IPS DF 6.9 (cell line): ENCODE measurements around the gene SHKBP1.
A peak's percentile ranks its signal among the peaks of the same experiment; 100 is the strongest.

Experiments
- DNase-seq: peaks from one replicate; pipeline ENCODE4 v3.0.0-alpha.2; 2013; ENCODE audit warnings: low read depth, low spot score
- H3K27ac ChIP-seq: one replicate; pipeline ENCODE4 v1.5.1; 2013; ENCODE audit warnings: low read length, control low read depth
- H3K27me3 ChIP-seq: 2 replicates; pipeline ENCODE4 v1.6.1; 2013; ENCODE audit warnings: mild to moderate bottlenecking, low read length; ENCODE audit not compliant: control insufficient read depth, insufficient read depth
- H3K36me3 ChIP-seq: 2 replicates; pipeline ENCODE4 v1.6.1; 2013; ENCODE audit warnings: low read length; ENCODE audit not compliant: control insufficient read depth, insufficient read depth
- H3K4me1 ChIP-seq: 2 replicates; pipeline ENCODE4 v1.6.1; 2013; ENCODE audit warnings: low read length; ENCODE audit not compliant: control insufficient read depth, insufficient read depth
- H3K4me3 ChIP-seq: 2 replicates; pipeline ENCODE4 v1.5.1; 2013; ENCODE audit warnings: mild to moderate bottlenecking, low read length
- H3K9me3 ChIP-seq: 2 replicates; pipeline ENCODE4 v1.6.1; 2013; ENCODE audit warnings: low read length, inconsistent platforms; ENCODE audit not compliant: control insufficient read depth, insufficient read depth
- WGBS: extraction: QIAGEN DNeasy Blood & Tissue Kit; methylation state at CpG from one replicate; pipeline ENCODE4 v1.1.7; 2013; ENCODE audit warnings: mixed read lengths, missing lambda C conversion rate; ENCODE audit not compliant: insufficient read length, insufficient coverage; 5-methylcytosine and 5-hydroxymethylcytosine counted together

Gene SHKBP1

DNA sequence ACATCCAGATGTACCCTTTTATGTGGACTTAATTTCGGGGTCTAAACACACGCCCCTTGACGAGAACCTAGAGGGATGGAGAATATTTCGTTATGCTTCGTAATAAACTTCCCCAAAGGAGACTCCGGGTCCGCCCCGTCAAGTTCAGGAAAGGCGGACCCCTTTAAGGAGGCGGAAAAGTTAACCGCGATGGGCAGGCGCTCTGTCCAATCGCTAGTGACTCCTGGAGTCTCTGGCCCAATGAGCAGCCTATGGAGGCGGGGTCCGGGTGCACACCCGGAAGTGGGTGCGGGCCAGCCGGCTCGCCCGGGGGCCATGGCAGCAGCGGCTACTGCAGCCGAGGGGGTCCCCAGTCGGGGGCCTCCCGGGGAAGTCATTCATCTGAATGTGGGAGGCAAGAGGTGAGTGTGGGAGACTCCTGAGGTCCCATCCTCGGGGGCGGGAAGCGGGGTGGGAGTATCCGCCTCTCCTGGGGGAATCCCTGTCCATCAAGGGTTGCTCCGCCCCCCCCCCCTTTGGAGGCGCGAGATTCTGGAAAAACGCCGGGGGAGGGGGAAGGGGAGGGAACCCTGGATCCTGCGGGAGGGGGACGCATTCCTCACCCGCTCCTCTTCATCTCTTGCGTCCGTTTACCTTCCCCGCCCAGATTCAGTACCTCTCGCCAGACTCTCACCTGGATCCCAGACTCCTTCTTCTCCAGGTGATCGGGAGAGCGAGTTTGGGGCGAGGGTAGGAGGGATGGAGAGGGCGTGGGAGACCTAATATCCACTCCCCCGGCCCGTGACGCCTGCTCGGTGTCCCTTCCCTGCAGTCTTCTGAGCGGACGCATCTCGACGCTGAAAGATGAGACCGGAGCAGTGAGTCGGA is at the start of gene SHKBP1:
TSS of gene SHKBP1 (plus strand) at position 289 of the 867 bp plus-strand sequence. CDS start at position 316, 27 bp downstream.
- DNase-seq, result peak; percentile 91
- peaks cover 2% of the 10 kb centered on the region for H3K4me1 ChIP-seq
- no peaks in the 10 kb centered on the region for H3K9me3 ChIP-seq
- no peak within 1 kb of the TSS for H3K27ac ChIP-seq
- peaks cover 9% of the 10 kb centered on the region for H3K36me3 ChIP-seq
- no CpG with 5 or more reads among the region's 55 CpGs for WGBS
- no peaks in the 10 kb centered on the region for H3K27me3 ChIP-seq
- peak within 1 kb of the TSS; percentile 93 for H3K4me3 ChIP-seq

DNA sequence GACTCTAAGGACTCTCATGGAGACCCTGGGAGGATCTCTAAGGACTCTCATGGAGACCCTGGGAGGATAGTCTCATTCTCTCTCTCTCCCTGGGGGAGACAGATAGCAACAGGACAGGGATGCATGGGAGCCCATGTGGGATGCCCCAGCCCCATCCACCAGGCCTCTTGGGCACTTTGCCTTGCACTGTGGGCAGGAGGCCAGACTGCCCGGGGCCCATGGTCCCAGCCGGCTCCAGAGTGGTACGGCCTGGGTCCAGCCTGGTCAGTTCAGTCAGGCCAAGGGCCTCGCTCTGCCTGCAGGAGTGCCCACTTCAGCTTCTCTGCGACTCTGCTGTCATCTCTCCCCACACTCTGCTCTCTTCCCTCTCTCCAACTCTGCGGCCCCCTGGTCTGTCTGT is 48.6 kb upstream of the SHKBP1 start:
- peaks cover 4% of the 10 kb centered on the region; the same call in 1 of the 2 replicates for H3K4me1 ChIP-seq
- H3K4me3 ChIP-seq, result no peak overlapping the region
- H3K27me3 ChIP-seq, result no peaks in the 10 kb centered on the region
- no CpG with 5 or more reads among the region's 6 CpGs for WGBS
- H3K36me3 ChIP-seq, result no peaks in the 10 kb centered on the region
- H3K9me3 ChIP-seq, result no peaks in the 10 kb centered on the region
- DNase-seq, result no peak
- H3K27ac ChIP-seq, result no peak overlapping the region

DNA sequence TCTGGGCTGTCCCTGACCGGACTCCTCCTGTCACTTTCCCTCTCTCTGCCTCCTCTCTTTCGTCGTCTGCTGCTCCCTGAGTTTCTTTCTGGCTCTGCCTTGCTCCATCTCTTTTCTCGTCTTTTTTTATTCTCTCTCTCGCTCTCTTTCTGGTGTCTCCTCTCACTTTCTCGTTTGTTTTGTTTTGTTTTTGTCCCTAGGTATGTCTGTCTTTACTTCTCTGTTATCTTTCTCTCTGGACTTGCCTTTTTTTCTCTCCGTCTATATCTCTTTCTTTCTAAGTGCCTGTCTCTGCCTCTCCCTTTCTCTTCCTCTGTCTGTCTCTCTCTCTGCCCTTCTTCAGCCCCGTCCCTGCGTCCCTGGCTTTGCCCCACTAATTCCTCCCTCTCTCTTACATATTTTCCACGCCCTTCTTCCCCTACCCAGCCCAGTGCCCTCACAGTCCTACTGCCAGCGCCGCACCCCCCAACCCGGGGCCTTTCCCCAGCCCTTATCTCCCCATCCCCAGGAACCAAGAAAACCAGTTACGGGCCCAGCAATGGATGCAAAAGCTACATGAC is 48.1 kb upstream of the SHKBP1 start:
- no peaks in the 10 kb centered on the region for H3K36me3 ChIP-seq
- no CpG with 5 or more reads among the region's 14 CpGs for WGBS
- H3K27me3 ChIP-seq, result no peaks in the 10 kb centered on the region
- no peaks in the 10 kb centered on the region for H3K9me3 ChIP-seq
- peaks cover 4% of the 10 kb centered on the region; the same call in 1 of the 2 replicates for H3K4me1 ChIP-seq
- no peak for DNase-seq
- no peak overlapping the region for H3K27ac ChIP-seq
- no peak overlapping the region; the same call in 1 of the 2 replicates for H3K4me3 ChIP-seq

- H3K4me3 ChIP-seq, result peak overlapping the region; percentile 26; the same call in 1 of the 2 replicates
- no peaks in the 10 kb centered on the region for H3K27me3 ChIP-seq
- H3K36me3 ChIP-seq, result no peaks in the 10 kb centered on the region
- no peak overlapping the region for H3K27ac ChIP-seq
- H3K9me3 ChIP-seq, result no peaks in the 10 kb centered on the region
- H3K4me1 ChIP-seq, result peaks cover 4% of the 10 kb centered on the region; the same call in 1 of the 2 replicates
- WGBS, result no CpG with 5 or more reads among the region's 54 CpGs
- DNase-seq, result peak; percentile 91
Measured at GRCh38 chr19:40529093-40529954, 47.3 kb upstream of the SHKBP1 start.

- peak overlapping the region; percentile 85; the same call in 1 of the 2 replicates for H3K4me3 ChIP-seq
- H3K9me3 ChIP-seq, result no peaks in the 10 kb centered on the region
- no peak overlapping the region for H3K27ac ChIP-seq
- H3K4me1 ChIP-seq, result peaks cover 4% of the 10 kb centered on the region; the same call in 1 of the 2 replicates
- no peak for DNase-seq
- no peaks in the 10 kb centered on the region for H3K27me3 ChIP-seq
- WGBS, result no CpG with 5 or more reads among the region's 75 CpGs
- H3K36me3 ChIP-seq, result no peaks in the 10 kb centered on the region
Measured at GRCh38 chr19:40530091-40530901, 46.4 kb upstream of the SHKBP1 start.

- H3K27ac ChIP-seq, result no peak overlapping the region
- H3K9me3 ChIP-seq, result no peaks in the 10 kb centered on the region
- H3K4me1 ChIP-seq, result peaks cover 4% of the 10 kb centered on the region; the same call in 1 of the 2 replicates
- H3K27me3 ChIP-seq, result no peaks in the 10 kb centered on the region
- DNase-seq, result no peak
- H3K4me3 ChIP-seq, result no peak overlapping the region
- H3K36me3 ChIP-seq, result no peaks in the 10 kb centered on the region
- no CpG with 5 or more reads among the region's 2 CpGs for WGBS
Measured at GRCh38 chr19:40533508-40533907, 43.2 kb upstream of the SHKBP1 start.

- no peak for DNase-seq
- WGBS, result no CpG with 5 or more reads among the region's 4 CpGs
- Histone ChIP-seq H3K4me3 (no peak overlapping the region), H3K4me1 (peaks cover 4% of the 10 kb centered on the region; the same call in 1 of the 2 replicates), H3K36me3 (no peaks in the 10 kb centered on the region), H3K27ac (no peak overlapping the region), H3K9me3 (no peaks in the 10 kb centered on the region), H3K27me3 (no peaks in the 10 kb centered on the region)
Measured at GRCh38 chr19:40534148-40534547, 42.5 kb upstream of the SHKBP1 start.

GRCh38 chr19:40539070-40539469 is 37.6 kb upstream of the SHKBP1 start:
- no CpG with 5 or more reads among the region's 4 CpGs for WGBS
- Histone ChIP-seq H3K27ac (no peak overlapping the region), H3K4me3 (no peak overlapping the region), H3K4me1 (no peaks in the 10 kb centered on the region), H3K27me3 (no peaks in the 10 kb centered on the region), H3K36me3 (no peaks in the 10 kb centered on the region), H3K9me3 (no peaks in the 10 kb centered on the region)
- DNase-seq, result no peak

GRCh38 chr19:40542202-40542859 is 34.3 kb upstream of the SHKBP1 start:
- Histone ChIP-seq H3K27me3 (no peaks in the 10 kb centered on the region), H3K36me3 (no peaks in the 10 kb centered on the region), H3K4me3 (no peak overlapping the region), H3K4me1 (no peaks in the 10 kb centered on the region), H3K9me3 (no peaks in the 10 kb centered on the region; the same call in 1 of the 2 replicates), H3K27ac (no peak overlapping the region)
- WGBS, result no CpG with 5 or more reads among the region's 6 CpGs
- no peak for DNase-seq
